Type B pancreatic cell (in vitro differentiated cells): ENCODE data around the gene PIK3CB. TPM values are rescaled to one million over a fixed set of nuclear protein-coding genes. Genes with fewer than 3 reads are reported as not detected.
"Not testable (repeated sequence)": the region's sequence is repeated elsewhere in the genome, so short reads cannot be mapped to it uniquely, and the experiment has no call there.

Experiments
- DNase-seq: peaks from one replicate; pipeline ENCODE4 v3.0.0; 2021; ENCODE audit warnings: mixed read lengths; ENCODE audit not compliant: unreplicated experiment; ENCODE audit errors: extremely low spot score
- H3K27ac Mint-ChIP-seq: 2 replicates; pipeline ENCODE4 v1.8.0; 2021; ENCODE audit warnings: mild to moderate bottlenecking, mixed read lengths
- H3K27me3 Mint-ChIP-seq: 2 replicates; pipeline ENCODE4 v1.8.0; 2021; ENCODE audit warnings: mixed read lengths
- H3K36me3 Mint-ChIP-seq: 2 replicates; pipeline ENCODE4 v1.8.0; 2021; ENCODE audit warnings: mixed read lengths
- H3K4me1 Mint-ChIP-seq: one replicate; pipeline ENCODE4 v1.8.0; 2021; ENCODE audit warnings: mixed read lengths; ENCODE audit not compliant: unreplicated experiment
- H3K4me3 Mint-ChIP-seq: 2 replicates; pipeline ENCODE4 v1.8.0; 2021; ENCODE audit warnings: mild to moderate bottlenecking, mixed read lengths
- H3K9me3 Mint-ChIP-seq: 2 replicates; pipeline ENCODE4 v1.8.0; 2021; ENCODE audit warnings: mixed read lengths
- CTCF ChIP-seq: fragments of 200-600 bp; sonication (generic); conservative IDR thresholded peaks from 2 replicates; pipeline ENCODE4 v1.5.0; 2021; ENCODE audit warnings: antibody characterized with exemption, mild to moderate bottlenecking
- total RNA-seq: library from RNA; stranded (reverse); gene quantifications from 2 replicates; pipeline ENCODE4 v1.2.1, GENCODE V29; 2021; ENCODE audit warnings: low replicate concordance

The PIK3CB gene
- total RNA-seq, 1 donor from 2014 or later, result 14.8 TPM

DNA sequence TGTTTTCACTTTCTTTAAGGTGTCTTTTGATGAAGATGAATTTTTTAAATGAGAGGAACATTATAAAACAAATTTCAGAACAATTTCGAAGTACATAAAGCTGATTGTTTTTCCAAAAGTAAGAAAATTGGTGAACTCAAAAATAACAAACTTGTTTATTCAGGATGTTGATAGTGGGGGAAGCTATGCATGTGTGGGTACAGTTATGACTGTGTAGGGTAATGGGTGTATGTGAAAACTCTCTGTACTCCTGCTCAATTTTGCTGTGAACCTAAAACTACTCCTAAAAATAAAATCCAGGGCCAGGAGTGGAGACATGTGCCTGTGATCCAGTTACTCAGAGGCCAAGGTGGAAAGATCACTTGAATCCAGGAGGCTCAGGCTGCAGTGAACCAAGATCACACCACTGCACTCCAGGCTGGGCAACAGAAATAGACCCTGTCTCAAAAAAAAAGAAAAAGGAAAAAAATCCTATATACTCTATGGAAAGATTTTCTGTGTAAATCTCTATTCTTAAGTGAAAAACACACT, 37.2 kb downstream of the PIK3CB start:
- peaks cover 5% of the 10 kb centered on the region for H3K9me3 Mint-ChIP-seq
- peaks cover 9% of the 10 kb centered on the region for H3K36me3 Mint-ChIP-seq
- no peak overlapping the region for H3K4me3 Mint-ChIP-seq
- no peak for TF ChIP-seq CTCF
- no peak for DNase-seq
- no peaks in the 10 kb centered on the region for H3K4me1 Mint-ChIP-seq
- H3K27me3 Mint-ChIP-seq, result no peaks in the 10 kb centered on the region
- H3K27ac Mint-ChIP-seq, result no peak overlapping the region

GRCh38 chr3:138796761-138797160, 38.0 kb downstream of the PIK3CB start:
- no peak for DNase-seq
- Mint-ChIP-seq H3K4me3 (no peak overlapping the region), H3K36me3 (peaks cover 11% of the 10 kb centered on the region), H3K4me1 (no peaks in the 10 kb centered on the region), H3K9me3 (peaks cover 5% of the 10 kb centered on the region), H3K27me3 (no peaks in the 10 kb centered on the region), H3K27ac (no peak overlapping the region)
- TF ChIP-seq CTCF, result no peak

GRCh38 chr3:138786788-138787271, 47.9 kb downstream of the PIK3CB start:
- Mint-ChIP-seq H3K9me3 (peaks cover 4% of the 10 kb centered on the region), H3K4me3 (no peak overlapping the region), H3K4me1 (peaks cover 5% of the 10 kb centered on the region), H3K27ac (peak overlapping the region; percentile 42), H3K36me3 (peaks cover 18% of the 10 kb centered on the region), H3K27me3 (no peaks in the 10 kb centered on the region)
- no peak for TF ChIP-seq CTCF
- DNase-seq, result no peak

DNA sequence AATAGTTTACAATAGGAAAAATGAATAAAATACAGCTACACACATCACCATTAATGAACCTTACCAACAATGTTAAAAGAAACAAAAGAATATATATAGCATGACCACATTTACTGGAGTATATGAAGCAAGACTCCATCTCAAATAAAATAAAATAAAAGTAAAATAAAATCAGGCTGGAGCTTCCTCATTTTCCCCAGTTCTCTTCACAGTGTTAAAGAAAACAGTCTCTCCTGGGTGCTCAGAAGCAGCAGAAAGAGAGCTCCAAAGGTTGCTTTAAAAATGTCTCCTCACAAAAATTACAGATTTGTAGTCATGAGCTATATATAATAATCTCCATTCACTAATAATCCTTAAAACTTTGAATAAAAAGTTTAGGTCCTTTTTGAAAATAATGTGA, 48.8 kb downstream of the PIK3CB start:
- Mint-ChIP-seq H3K4me1 (peaks cover 5% of the 10 kb centered on the region), H3K9me3 (peaks cover 4% of the 10 kb centered on the region), H3K27ac (no peak overlapping the region), H3K36me3 (peaks cover 13% of the 10 kb centered on the region), H3K4me3 (no peak overlapping the region), H3K27me3 (no peaks in the 10 kb centered on the region)
- DNase-seq, result no peak
- TF ChIP-seq CTCF, result no peak

DNA sequence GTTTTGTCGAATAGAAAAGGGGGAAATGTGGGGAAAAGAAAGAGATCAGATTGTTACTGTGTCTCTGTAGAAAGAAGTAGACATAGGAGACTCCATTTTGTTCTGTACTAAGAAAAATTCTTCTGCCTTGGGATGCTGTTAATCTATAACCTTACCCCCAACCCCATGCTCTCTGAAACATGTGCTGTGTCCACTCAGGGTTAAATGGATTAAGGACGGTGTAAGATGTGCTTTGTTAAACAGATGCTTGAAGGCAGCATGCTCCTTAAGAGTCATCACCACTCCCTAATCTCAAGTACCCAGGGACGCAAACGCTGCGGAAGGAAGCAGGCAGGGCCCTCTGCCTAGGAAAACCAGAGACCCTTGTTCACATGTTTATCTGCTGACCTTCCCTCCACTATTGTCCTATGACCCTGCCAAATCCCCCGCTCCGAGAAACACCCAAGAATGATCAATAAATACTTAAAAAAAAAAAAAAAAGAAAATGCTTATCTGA, 49.3 kb downstream of the PIK3CB start:
- H3K9me3 Mint-ChIP-seq, DNase-seq, H3K4me3 Mint-ChIP-seq, H3K27me3 Mint-ChIP-seq, H3K27ac Mint-ChIP-seq, H3K4me1 Mint-ChIP-seq: not testable (repeated sequence)
- peaks cover 13% of the 10 kb centered on the region for H3K36me3 Mint-ChIP-seq

- no peak for TF ChIP-seq CTCF
- Mint-ChIP-seq H3K4me3 (no peak overlapping the region), H3K36me3 (peaks cover 13% of the 10 kb centered on the region), H3K4me1 (peaks cover 5% of the 10 kb centered on the region), H3K9me3 (peaks cover 4% of the 10 kb centered on the region), H3K27me3 (no peaks in the 10 kb centered on the region), H3K27ac (no peak overlapping the region)
- DNase-seq, result no peak
These were observed 52.0 kb downstream of the PIK3CB start for GRCh38 chr3:138782755-138783154.
